KOPT-K1 (cell line): ENCODE measurements around the gene C11orf65.
"Not testable (repeated sequence)": the region's sequence is repeated elsewhere in the genome, so short reads cannot be mapped to it uniquely, and the experiment has no call there.

Experiments used
- H3K27ac ChIP-seq: fragments of 200-600 bp; sonication (generic); 2 replicates; pipeline ENCODE4 v1.5.1; 2016; ENCODE audit warnings: antibody characterized with exemption, mild to moderate bottlenecking, low read depth, low read length; ENCODE audit not compliant: poor library complexity, severe bottlenecking
- H3K36me3 ChIP-seq: fragments of 200-600 bp; sonication (generic); 2 replicates; pipeline ENCODE4 v1.5.1; 2017; ENCODE audit warnings: antibody characterized with exemption, mild to moderate bottlenecking, low read length, moderate library complexity; ENCODE audit not compliant: insufficient read depth
- H3K9me3 ChIP-seq: fragments of 200-600 bp; sonication (generic); 2 replicates; pipeline ENCODE4 v1.5.1; 2017; ENCODE audit warnings: antibody characterized with exemption, low read length, mild to moderate bottlenecking; ENCODE audit not compliant: insufficient read depth, poor library complexity, severe bottlenecking

Gene C11orf65

DNA sequence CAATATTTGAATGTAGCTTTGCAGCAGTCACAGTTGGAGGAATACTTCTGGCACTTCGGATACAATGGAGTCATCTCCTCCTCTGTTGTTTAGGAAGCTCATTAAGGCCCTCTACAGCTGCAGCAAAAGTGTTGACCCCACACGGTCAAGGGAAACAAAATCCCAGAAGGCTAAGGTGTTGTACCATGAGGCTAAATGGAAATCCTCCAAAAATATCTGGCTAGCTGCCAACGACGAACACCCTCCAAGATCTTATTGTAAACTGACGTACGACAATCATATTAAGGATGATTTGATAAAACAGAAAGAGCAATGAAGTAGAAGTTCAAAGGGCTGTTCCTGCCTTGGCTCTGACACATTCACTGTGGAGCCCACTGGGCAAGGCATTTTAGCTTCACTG lies 26.9 kb upstream of the C11orf65 start:
- H3K36me3 ChIP-seq, result peaks cover 34% of the 10 kb centered on the region
- H3K27ac ChIP-seq, result no peak overlapping the region
- no peaks in the 10 kb centered on the region for H3K9me3 ChIP-seq

DNA sequence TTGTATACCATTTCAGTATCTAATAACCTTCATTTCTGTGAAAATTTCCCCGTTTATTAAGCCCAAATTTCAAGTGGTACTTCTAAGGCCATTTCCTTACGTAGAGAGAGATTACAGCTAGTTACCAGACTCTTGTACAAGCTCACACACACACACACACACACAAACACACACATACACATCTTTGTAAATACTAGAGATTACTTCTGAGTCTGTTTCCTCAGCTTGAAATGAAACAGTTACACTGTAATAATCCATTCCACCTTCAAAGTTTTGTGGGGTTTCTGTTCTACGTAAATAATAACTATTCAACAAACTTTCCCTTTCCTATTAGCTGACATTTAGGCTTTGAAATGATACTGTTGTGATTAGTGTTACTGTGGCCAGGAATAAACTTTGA lies 24.6 kb upstream of the C11orf65 start:
- Histone ChIP-seq H3K27ac (no peak overlapping the region), H3K36me3 (peaks cover 55% of the 10 kb centered on the region), H3K9me3 (no peaks in the 10 kb centered on the region)

DNA sequence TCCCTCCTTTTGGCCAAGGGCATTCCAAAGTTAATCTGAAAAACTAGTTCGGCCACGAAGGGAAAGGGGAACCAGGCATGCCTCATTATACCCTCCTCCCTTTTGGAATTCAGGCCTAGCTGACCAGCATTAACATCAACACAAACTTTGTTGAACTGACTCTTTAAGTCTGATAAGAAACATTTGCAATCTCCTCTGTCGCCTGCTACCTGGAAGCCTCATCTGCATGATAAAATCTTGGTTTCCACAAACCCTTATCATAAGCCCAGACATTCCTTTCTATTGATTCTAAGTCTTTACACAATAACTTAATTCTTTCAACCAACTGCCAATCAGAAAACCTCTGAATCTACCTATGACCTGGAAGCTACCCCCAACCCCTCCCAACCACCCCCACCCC lies 19.5 kb upstream of the C11orf65 start:
- Histone ChIP-seq H3K9me3 (no peaks in the 10 kb centered on the region), H3K27ac (no peak overlapping the region), H3K36me3 (peaks cover 91% of the 10 kb centered on the region)

DNA sequence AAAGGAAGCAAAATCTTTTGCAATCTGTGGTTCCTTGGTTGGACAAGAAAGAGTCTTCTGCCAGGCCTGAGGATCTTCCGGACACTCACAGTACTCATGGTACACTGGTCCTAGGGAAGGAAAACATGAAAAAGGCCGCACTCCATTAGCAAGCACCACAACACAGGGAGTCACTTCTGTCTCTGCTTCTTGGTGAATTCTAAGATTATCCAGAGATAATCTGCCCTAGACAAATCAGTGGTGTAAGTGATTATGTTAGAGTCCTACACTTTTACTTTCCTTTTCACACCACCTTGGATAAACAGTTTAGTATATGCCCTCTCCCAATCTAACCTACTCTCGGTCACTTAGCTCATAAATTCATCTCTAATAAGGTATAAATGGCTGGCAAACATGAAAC lies 19.0 kb upstream of the C11orf65 start:
- Histone ChIP-seq H3K9me3 (no peaks in the 10 kb centered on the region), H3K27ac (no peak overlapping the region), H3K36me3 (peaks cover 96% of the 10 kb centered on the region)

DNA sequence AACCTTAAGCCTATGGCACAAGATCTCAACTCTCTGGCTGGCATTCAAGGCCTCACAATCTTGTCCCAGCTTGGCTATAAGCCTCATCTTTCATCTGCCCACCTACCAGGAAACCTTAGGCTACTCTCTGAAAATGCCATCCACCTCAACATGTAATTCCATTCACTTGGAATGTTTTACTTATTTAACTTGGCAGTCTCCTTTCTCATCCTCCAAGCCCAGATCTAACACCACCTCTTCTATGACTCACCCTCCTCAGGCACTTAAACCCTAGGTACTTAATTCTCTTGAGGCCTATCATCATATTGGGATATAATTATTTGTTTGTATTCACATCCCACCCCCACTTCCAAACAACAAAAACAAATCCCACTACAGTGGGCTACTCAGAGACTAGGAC lies 15.8 kb upstream of the C11orf65 start:
- no peaks in the 10 kb centered on the region for H3K9me3 ChIP-seq
- H3K36me3 ChIP-seq, result peaks cover 97% of the 10 kb centered on the region
- H3K27ac ChIP-seq, result no peak overlapping the region

DNA sequence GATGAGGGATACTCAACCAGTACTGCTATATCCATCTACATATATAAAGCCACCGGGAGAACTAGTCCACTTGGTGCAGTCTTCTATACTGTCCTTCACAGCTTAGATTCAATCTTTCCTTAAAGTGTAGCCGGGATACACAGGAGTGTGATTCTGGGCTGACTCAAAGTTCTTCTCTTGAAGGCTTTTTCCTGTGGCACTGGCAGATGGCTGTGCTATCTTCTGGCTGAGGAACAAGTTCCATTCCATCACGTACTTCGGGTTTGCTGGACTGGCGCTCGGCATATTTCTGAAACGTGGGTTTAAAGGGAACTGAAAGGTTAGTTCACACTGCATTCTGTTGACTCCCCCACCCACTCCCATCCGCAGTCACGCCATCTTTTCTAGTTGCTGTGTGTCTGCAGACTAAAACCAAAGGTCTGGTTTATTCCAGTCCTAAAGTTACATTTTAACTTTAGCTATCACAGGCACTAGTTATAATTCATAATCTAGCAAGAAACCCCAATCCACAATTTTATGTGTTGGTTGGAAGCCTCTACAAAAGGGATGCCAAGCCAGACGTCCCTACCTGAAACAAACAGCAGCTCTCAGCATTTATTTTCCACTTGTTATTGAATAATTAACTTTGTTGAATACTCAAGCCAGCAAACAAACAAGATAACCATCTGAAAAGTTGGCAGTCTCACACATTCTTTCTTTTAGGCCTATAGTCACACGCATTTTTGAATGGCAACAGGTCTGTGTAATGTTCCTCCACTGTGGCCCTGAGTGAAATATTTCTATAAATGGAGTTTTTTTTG lies 7.5 kb upstream of the C11orf65 start:
- Histone ChIP-seq H3K9me3 (no peaks in the 10 kb centered on the region), H3K36me3 (peaks cover 75% of the 10 kb centered on the region), H3K27ac (no peak overlapping the region)

DNA sequence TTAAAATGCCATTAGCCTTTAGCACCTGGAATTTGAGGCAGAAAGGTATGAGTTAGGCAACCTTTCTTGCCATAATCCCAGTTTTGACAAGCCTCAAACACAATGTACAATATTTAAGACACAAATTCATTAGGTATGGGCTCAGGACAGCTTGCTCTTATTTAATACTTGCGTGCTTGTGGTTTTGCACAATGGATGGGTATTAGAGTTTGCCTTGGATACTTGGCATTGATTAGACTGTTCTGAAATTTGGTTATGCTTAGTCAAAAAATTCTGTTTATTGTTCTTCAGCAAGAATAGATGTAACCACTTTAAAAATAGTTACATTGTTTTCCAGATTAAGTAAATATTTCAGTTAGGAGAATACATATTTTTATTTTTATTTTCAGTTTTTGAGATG lies 5.4 kb upstream of the C11orf65 start:
- Histone ChIP-seq H3K9me3 (no peaks in the 10 kb centered on the region), H3K36me3 (peaks cover 54% of the 10 kb centered on the region), H3K27ac (no peak overlapping the region)

DNA sequence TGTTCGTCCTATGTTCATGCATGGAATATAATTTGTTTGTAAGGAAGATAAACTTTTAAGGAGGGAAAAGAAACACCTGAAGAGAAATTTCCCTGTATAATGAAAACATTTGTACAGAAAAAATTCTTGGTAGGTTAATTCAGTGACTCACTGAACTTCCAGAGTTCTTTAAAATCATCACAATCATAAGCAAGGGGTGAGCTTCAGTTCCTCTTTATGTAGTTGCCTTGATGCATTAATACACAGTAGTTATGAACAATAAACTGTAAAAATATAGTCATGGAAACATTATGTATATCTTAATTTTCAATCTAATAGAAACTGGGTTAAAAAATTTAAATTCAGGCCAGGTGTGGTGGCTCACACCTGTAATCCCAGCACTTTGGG lies 1.1 kb upstream of the C11orf65 start:
- H3K9me3 ChIP-seq, result no peaks in the 10 kb centered on the region
- H3K36me3 ChIP-seq, result peaks cover 12% of the 10 kb centered on the region
- H3K27ac ChIP-seq, result no peak overlapping the region

DNA sequence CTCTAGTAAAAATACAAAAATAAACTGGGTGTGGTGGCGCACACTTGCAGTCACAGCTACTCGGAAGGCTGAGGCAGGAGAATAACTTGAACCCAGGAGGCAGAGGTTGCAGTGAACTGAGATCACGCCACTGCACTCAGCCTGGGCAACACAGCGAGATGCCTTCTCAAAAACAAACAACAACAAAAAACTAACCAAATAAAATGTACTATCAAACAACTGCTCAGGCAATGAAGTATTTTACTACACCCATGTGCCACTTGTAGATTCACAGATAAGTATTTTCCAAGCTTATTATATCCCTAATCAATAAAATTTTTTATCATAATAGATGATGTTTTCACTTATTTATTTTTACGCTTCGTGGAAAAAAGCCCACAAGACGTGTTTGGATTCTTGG lies 924 bp downstream of the C11orf65 start:
- Histone ChIP-seq H3K27ac (peak overlapping the region; percentile 69), H3K9me3 (no peaks in the 10 kb centered on the region), H3K36me3 (no peaks in the 10 kb centered on the region)

DNA sequence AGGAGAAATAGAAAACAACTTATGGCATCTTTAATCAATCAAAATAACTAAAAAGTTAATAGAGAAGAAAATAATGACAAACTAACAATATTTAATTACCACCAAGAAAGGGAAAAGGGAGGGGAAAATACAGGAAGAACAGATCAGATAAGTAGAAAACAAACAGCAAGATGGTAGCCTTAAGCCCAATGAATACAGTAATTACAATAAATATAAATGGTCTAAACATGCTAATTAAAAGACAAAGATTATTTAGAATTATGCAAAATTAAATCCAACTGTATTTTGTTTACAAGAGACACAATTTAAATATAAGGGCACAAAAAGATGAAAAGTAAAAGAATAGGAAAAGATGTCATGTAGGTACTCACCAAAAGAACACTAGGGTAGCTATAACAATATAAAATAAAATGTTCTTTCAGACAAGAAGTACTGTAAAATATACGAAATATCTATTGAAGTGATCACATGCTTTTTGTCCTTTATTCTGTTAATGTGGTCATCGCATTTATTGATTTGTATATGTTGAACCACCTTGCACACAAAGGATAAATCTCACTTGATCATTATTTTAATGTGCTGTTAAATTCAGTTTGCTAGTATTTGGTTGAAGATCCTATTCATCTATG lies 14.0 kb downstream of the C11orf65 start:
- Histone ChIP-seq H3K36me3 (no peaks in the 10 kb centered on the region), H3K9me3 (peaks cover 14% of the 10 kb centered on the region), H3K27ac (no peak overlapping the region)

DNA sequence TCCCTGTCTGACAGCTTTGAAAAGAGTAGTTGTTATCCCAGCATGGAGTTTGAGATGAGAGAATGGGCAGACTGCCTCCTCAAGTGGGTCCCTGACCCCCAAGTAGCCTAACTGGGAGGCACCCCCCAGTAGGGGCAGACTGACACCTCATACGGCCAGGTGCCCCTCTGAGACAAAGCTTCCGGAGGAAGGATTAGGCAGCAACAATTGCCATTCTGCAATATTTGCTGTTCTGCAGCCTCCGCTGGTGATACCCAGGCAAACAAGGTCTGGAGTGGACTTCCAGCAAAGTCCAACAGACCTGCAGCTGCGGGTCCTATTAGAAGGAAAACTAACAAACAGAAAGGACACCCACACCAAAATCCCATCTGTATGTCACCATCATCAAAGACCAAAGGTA lies 25.9 kb downstream of the C11orf65 start:
- H3K9me3 ChIP-seq, H3K27ac ChIP-seq, H3K36me3 ChIP-seq: not testable (repeated sequence)

DNA sequence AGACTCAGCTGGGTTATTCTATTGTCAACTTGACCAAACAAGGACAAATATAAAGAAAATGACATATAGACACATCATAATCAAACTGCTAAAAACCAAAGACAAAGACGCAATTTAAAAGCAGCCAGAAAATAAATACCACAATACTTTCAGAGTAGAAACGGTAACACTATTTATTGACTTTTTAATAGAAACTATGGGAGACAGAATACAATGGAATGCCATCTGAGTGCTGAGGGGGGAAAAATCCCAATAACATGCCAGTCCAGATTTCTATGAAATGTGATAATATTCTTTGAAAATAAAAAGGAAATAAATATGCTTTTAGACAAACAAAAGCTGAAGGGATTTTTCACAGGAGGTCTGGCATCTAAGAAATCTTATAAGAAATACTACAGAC lies 30.7 kb downstream of the C11orf65 start:
- Histone ChIP-seq H3K27ac (no peak overlapping the region), H3K36me3 (no peaks in the 10 kb centered on the region), H3K9me3 (no peaks in the 10 kb centered on the region)

DNA sequence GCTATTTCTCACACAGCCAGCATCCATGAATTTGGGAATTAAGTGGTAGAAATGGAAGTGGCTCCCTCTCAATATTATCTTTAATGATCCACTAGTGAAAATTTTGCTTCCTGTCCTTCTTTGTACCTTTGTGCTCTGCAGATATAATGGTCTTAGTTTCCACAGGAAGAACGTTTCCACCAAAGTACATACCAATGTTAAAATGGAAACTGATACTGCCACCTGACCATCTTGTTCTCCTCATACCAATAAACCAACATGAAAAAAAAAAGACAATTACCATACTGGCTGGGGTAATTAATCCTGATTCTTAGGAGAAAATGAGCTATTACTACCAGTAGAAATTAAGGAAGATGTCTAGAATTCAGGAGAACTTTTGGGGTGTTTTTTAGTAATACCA lies 32.3 kb downstream of the C11orf65 start:
- H3K36me3 ChIP-seq, result no peaks in the 10 kb centered on the region
- no peaks in the 10 kb centered on the region for H3K9me3 ChIP-seq
- H3K27ac ChIP-seq, result no peak overlapping the region

DNA sequence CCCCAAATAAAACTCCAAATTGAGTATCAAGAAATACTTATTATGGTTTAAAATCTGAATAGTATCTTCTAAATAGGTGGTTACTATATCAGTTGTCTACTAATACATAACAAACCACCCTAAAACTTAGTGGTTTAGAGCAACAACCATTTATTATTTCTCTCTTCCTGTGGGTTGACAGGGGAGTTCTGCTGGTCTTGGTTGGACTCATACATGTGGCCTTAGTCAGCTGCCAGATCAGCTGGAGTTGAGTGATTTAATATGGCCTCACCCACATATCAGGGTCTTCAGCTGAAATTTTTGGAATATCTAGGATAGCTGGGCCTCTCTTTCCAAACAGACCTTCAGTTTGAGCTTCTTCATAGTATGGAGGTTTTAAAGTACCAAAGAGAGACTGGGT lies 34.5 kb downstream of the C11orf65 start:
- H3K27ac ChIP-seq, result no peak overlapping the region
- H3K36me3 ChIP-seq, result no peaks in the 10 kb centered on the region
- H3K9me3 ChIP-seq, result no peaks in the 10 kb centered on the region

DNA sequence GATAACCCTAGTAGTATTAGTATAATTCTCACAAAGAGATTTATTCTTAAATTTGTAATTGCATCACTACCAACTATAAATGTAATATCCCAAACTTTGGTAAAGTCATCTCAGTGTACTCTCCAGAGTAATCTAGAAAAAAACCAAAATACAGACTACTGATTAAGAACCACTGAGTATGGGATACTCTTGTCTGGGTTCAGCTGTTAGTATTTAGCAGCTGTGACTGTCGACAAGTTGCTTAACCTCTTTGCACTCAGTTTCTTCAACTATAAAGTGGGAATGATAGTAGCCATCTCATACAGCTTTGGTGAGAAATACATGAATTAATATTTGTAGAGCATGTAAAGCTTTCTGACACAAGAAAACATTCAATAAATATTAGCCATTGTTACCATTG lies 35.3 kb downstream of the C11orf65 start:
- Histone ChIP-seq H3K36me3 (no peaks in the 10 kb centered on the region), H3K27ac (no peak overlapping the region), H3K9me3 (no peaks in the 10 kb centered on the region)

DNA sequence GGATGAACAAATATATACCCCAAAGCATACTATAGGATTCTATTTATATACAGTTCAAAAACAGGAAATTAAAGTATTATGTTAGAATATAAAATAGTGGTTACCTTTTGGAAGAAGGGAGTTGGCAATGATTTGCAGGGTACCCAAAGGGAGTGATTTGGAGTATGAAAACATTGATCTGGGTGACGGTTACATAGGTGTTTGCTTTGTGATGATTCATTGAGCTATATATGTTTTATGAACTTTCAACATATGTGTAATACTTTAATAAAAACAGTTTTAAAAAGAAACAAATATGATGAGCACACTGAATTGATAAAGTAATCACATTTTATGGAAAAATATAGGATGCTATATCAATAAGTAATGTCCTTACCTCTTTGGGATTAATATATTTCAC lies 36.0 kb downstream of the C11orf65 start:
- H3K27ac ChIP-seq, result no peak overlapping the region

More for the DNA sequence above, 36.0 kb downstream of the C11orf65 start:
- H3K36me3 ChIP-seq, result no peaks in the 10 kb centered on the region
- no peaks in the 10 kb centered on the region for H3K9me3 ChIP-seq
